H9 (cell line): ENCODE measurements around the gene ZNF236. TPM values are rescaled to one million over a fixed set of nuclear protein-coding genes. Genes with fewer than 3 reads are reported as not detected.

Source experiments
- DNase-seq: peaks from one replicate; pipeline ENCODE4 v3.0.0-alpha.2; 2017
- H2AFZ ChIP-seq: one replicate; pipeline ENCODE4 v1.6.1; 2013; ENCODE audit warnings: mild to moderate bottlenecking, low read length, control low read depth, moderate library complexity
- H2AK5ac ChIP-seq: 2 replicates; pipeline ENCODE4 v1.6.1; 2013; ENCODE audit warnings: low read length, control low read depth, mixed read lengths; ENCODE audit not compliant: insufficient read length
- H2BK120ac ChIP-seq: one replicate; pipeline ENCODE4 v1.6.1; 2013; ENCODE audit warnings: low read depth, mild to moderate bottlenecking, low read length, control low read depth, inconsistent platforms; ENCODE audit not compliant: poor library complexity, severe bottlenecking
- H2BK12ac ChIP-seq: 2 replicates; pipeline ENCODE4 v1.6.1; 2013; ENCODE audit warnings: low read length, control low read depth, mixed read lengths, low read depth; ENCODE audit not compliant: insufficient read length
- H2BK15ac ChIP-seq: 2 replicates; pipeline ENCODE4 v1.6.1; 2013; ENCODE audit warnings: low read depth, low read length, control low read depth
- H2BK20ac ChIP-seq: one replicate; pipeline ENCODE4 v1.6.1; 2013; ENCODE audit warnings: low read depth, mild to moderate bottlenecking, low read length, control low read depth, inconsistent platforms; ENCODE audit not compliant: poor library complexity, severe bottlenecking
- H2BK5ac ChIP-seq: 2 replicates; pipeline ENCODE4 v1.6.1; 2013; ENCODE audit warnings: low read length, control low read depth, mixed read lengths; ENCODE audit not compliant: insufficient read length
- H3K14ac ChIP-seq: 2 replicates; pipeline ENCODE4 v1.6.1; 2013; ENCODE audit warnings: low read length, control low read depth; ENCODE audit not compliant: insufficient read depth
- H3K18ac ChIP-seq: 2 replicates; pipeline ENCODE4 v1.6.1; 2013; ENCODE audit warnings: low read depth, mild to moderate bottlenecking, mixed read lengths, low read length, control low read depth; ENCODE audit not compliant: insufficient read length
- H3K23ac ChIP-seq: 2 replicates; pipeline ENCODE4 v1.6.1; 2013; ENCODE audit warnings: low read length, control low read depth, mixed read lengths, low read depth; ENCODE audit not compliant: insufficient read length
- H3K23me2 ChIP-seq: 2 replicates; pipeline ENCODE4 v1.6.1; 2013; ENCODE audit warnings: low read depth, mild to moderate bottlenecking, mixed read lengths, low read length, control low read depth; ENCODE audit not compliant: insufficient read length, poor library complexity, severe bottlenecking
- H3K27ac ChIP-seq: 2 replicates; pipeline ENCODE4 v1.5.1; 2013; ENCODE audit warnings: low read length, control low read depth, mixed read lengths, low read depth; ENCODE audit not compliant: insufficient read length
- H3K27me3 ChIP-seq: 2 replicates; pipeline ENCODE4 v1.6.1; 2013; ENCODE audit warnings: low read length, control low read depth, inconsistent platforms; ENCODE audit not compliant: insufficient read depth
- H3K4ac ChIP-seq: 2 replicates; pipeline ENCODE4 v1.6.1; 2013; ENCODE audit warnings: low read depth, mild to moderate bottlenecking, control low read depth, inconsistent platforms, low read length, moderate library complexity
- H3K4me1 ChIP-seq: 2 replicates; pipeline ENCODE4 v1.6.1; 2013; ENCODE audit warnings: low read length, control low read depth, inconsistent platforms; ENCODE audit not compliant: insufficient read depth
- H3K4me2 ChIP-seq: 2 replicates; pipeline ENCODE4 v1.6.1; 2013; ENCODE audit warnings: low read length, control low read depth, mixed read lengths; ENCODE audit not compliant: insufficient read length, insufficient read depth
- H3K56ac ChIP-seq: 2 replicates; pipeline ENCODE4 v1.6.1; 2013; ENCODE audit warnings: low read depth, mild to moderate bottlenecking, mixed read lengths, low read length, control low read depth; ENCODE audit not compliant: insufficient read length
- H3K79me1 ChIP-seq: 2 replicates; pipeline ENCODE4 v1.6.1; 2013; ENCODE audit warnings: low read depth, mild to moderate bottlenecking, moderate library complexity, low read length, control low read depth, inconsistent platforms; ENCODE audit not compliant: insufficient read depth, poor library complexity, severe bottlenecking
- H3K79me2 ChIP-seq: 2 replicates; pipeline ENCODE4 v1.6.1; 2013; ENCODE audit warnings: low read length, control low read depth, inconsistent platforms; ENCODE audit not compliant: insufficient read depth
- H3K9ac ChIP-seq: 2 replicates; pipeline ENCODE4 v1.6.1; 2013; ENCODE audit warnings: low read length, control low read depth, mixed read lengths; ENCODE audit not compliant: insufficient read length; ENCODE audit errors: extremely low read depth
- H3K9me3 ChIP-seq: one replicate; pipeline ENCODE4 v1.6.1; 2013; ENCODE audit warnings: low read depth, low read length, inconsistent platforms; ENCODE audit not compliant: control insufficient read depth
- H3T11ph ChIP-seq: one replicate; pipeline ENCODE4 v1.6.1; 2013; ENCODE audit warnings: mild to moderate bottlenecking, low read length, control low read depth, inconsistent platforms
- H4K20me1 ChIP-seq: one replicate; pipeline ENCODE4 v1.6.1; 2013; ENCODE audit not compliant: control insufficient read depth, insufficient read length, insufficient read depth
- H4K5ac ChIP-seq: 2 replicates; pipeline ENCODE4 v1.6.1; 2013; ENCODE audit warnings: low read depth, mild to moderate bottlenecking, mixed read lengths, low read length, control low read depth; ENCODE audit not compliant: insufficient read length
- H4K8ac ChIP-seq: replicated peaks from 2 replicates; pipeline ENCODE4 v1.6.1; 2013; ENCODE audit warnings: low read length, control low read depth, mixed read lengths, low read depth; ENCODE audit not compliant: insufficient read length
- H4K91ac ChIP-seq: 2 replicates; pipeline ENCODE4 v1.6.1; 2013; ENCODE audit warnings: low read depth, mild to moderate bottlenecking, moderate library complexity, mixed read lengths, low read length, control low read depth; ENCODE audit not compliant: insufficient read length
- H3K27ac Mint-ChIP-seq, 3 experiments: 2 replicates in 2 of 3; 3 replicates in 1 of 3; pipeline ENCODE4 v1.8.0; 2020 to 2021; ENCODE audit warnings: mixed read lengths in 3 of 3, mild to moderate bottlenecking in 1 of 3, moderate library complexity in 1 of 3
- H3K27me3 Mint-ChIP-seq: 2 replicates; pipeline ENCODE4 v1.8.0; 2021; ENCODE audit warnings: low read depth, mild to moderate bottlenecking, moderate library complexity, mixed read lengths
- H3K36me3 Mint-ChIP-seq, 3 experiments: 2 replicates in 2 of 3; 3 replicates in 1 of 3; pipeline ENCODE4 v1.8.0; 2020 to 2021; ENCODE audit warnings: low read depth in 3 of 3, mixed read lengths in 3 of 3; ENCODE audit not compliant: insufficient read depth in 1 of 3
- H3K4me1 Mint-ChIP-seq, 2 experiments: 2 replicates each; pipeline ENCODE4 v1.8.0; 2020; ENCODE audit warnings: mixed read lengths in 2 of 2
- H3K4me3 Mint-ChIP-seq, 2 experiments: 2 replicates in 1 of 2; 3 replicates in 1 of 2; pipeline ENCODE4 v1.8.0; 2020 to 2021; ENCODE audit warnings: mild to moderate bottlenecking in 2 of 2, mixed read lengths in 2 of 2, moderate library complexity in 1 of 2
- H3K9me3 Mint-ChIP-seq, 2 experiments: 2 replicates in 1 of 2; 3 replicates in 1 of 2; pipeline ENCODE4 v1.8.0; 2020; ENCODE audit warnings: mild to moderate bottlenecking in 2 of 2, mixed read lengths in 2 of 2, moderate library complexity in 1 of 2
- WGBS: extraction: QIAGEN DNeasy Blood & Tissue Kit; methylation state at CpG from one replicate; pipeline ENCODE4 v1.1.7; 2013; ENCODE audit warnings: missing lambda C conversion rate, low lambda C conversion rate, mixed read lengths; ENCODE audit not compliant: insufficient read length; ENCODE audit errors: extremely low coverage; 5-methylcytosine and 5-hydroxymethylcytosine counted together
- total RNA-seq: library from RNA; stranded (reverse); gene quantifications from 2 replicates; pipeline ENCODE4 v1.2.1, GENCODE V29; 2021
- TF ChIP-seq, protein P1 (sequence below): fragments of 200-600 bp; sonication (generic); conservative IDR thresholded peaks from 3 replicates; pipeline ENCODE4 v1.8.0; 2021; ENCODE audit warnings: antibody characterized with exemption, mild to moderate bottlenecking

The ZNF236 gene
- total RNA-seq, 1 experiment from 2014 or later, result 16.0 TPM

- Histone ChIP-seq H2BK15ac (no peak overlapping the region), H3T11ph (no peak overlapping the region), H2AK5ac (no peak overlapping the region), H4K5ac (no peak overlapping the region), H3K79me1 (no peaks in the 10 kb centered on the region), H2BK12ac (no peak overlapping the region), H3K27ac (no peak overlapping the region), H3K23me2 (no peaks in the 10 kb centered on the region), H3K4me1 (no peaks in the 10 kb centered on the region), H2BK120ac (no peak overlapping the region), H2BK5ac (no peak overlapping the region), H3K27me3 (no peaks in the 10 kb centered on the region), H3K23ac (no peak overlapping the region), H4K91ac (no peak overlapping the region), H2AFZ (no peak overlapping the region), H3K56ac (no peak overlapping the region), H3K18ac (no peak overlapping the region), H4K20me1 (no peaks in the 10 kb centered on the region), H2BK20ac (no peak overlapping the region), H3K79me2 (no peaks in the 10 kb centered on the region), H3K9me3 (no peaks in the 10 kb centered on the region), H3K14ac (no peak overlapping the region), H3K4ac (no peak overlapping the region), H3K4me2 (no peak overlapping the region), H3K9ac (no peak overlapping the region), H4K8ac (no peak overlapping the region)
- no peaks in the 10 kb centered on the region for H3K27me3 Mint-ChIP-seq
- TF ChIP-seq, protein P1, sequence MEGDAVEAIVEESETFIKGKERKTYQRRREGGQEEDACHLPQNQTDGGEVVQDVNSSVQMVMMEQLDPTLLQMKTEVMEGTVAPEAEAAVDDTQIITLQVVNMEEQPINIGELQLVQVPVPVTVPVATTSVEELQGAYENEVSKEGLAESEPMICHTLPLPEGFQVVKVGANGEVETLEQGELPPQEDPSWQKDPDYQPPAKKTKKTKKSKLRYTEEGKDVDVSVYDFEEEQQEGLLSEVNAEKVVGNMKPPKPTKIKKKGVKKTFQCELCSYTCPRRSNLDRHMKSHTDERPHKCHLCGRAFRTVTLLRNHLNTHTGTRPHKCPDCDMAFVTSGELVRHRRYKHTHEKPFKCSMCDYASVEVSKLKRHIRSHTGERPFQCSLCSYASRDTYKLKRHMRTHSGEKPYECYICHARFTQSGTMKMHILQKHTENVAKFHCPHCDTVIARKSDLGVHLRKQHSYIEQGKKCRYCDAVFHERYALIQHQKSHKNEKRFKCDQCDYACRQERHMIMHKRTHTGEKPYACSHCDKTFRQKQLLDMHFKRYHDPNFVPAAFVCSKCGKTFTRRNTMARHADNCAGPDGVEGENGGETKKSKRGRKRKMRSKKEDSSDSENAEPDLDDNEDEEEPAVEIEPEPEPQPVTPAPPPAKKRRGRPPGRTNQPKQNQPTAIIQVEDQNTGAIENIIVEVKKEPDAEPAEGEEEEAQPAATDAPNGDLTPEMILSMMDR, result peak; percentile 25; the same call in 2 of the 3 replicates
- no peaks in the 10 kb centered on the region for H3K9me3 Mint-ChIP-seq
- peaks cover 8 to 38% (median 26%) of the 10 kb centered on the region in 3 experiments; a peak in 6 of 7 replicates for H3K36me3 Mint-ChIP-seq
- no peaks in the 10 kb centered on the region for H3K4me1 Mint-ChIP-seq
- DNase-seq, result no peak
- H3K4me3 Mint-ChIP-seq, result no peak overlapping the region
- H3K27ac Mint-ChIP-seq, result peak overlapping the region; percentile 7 to 38 (median 35); a peak in 2 of 7 replicates
- no CpG with 5 or more reads among the region's 11 CpGs for WGBS
Measured at GRCh38 chr18:76936877-76937276, 114.5 kb downstream of the ZNF236 start.
